GM12865 (cell line): ENCODE measurements around the gene DYNC2I2.
A peak's percentile ranks its signal among the peaks of the same experiment; 100 is the strongest.

ENCODE experiments used
- DNase-seq: peaks from one replicate; pipeline ENCODE4 v3.0.0; 2010; ENCODE audit warnings: low read depth
- H3K4me3 ChIP-seq: 2 replicates; pipeline ENCODE4 v1.5.1; 2011; ENCODE audit warnings: mild to moderate bottlenecking, low read depth, low read length, control low read depth
- CTCF ChIP-seq: IDR thresholded peaks from 2 replicates; pipeline ENCODE4 v1.5.1; 2011; ENCODE audit warnings: low read length, control low read depth, low read depth, inconsistent platforms; ENCODE audit not compliant: insufficient read depth; ENCODE audit errors: missing control alignments

The DYNC2I2 gene

GRCh38 chr9:128689820-128690683 is 33.4 kb upstream of the DYNC2I2 start:
- TF ChIP-seq CTCF: no peak
- peak overlapping the region; percentile 93 for H3K4me3 ChIP-seq
- DNase-seq: peak; percentile 68

- no peak for DNase-seq
- no peak for TF ChIP-seq CTCF
- H3K4me3 ChIP-seq: peak overlapping the region; percentile 54
These were observed 32.7 kb upstream of the DYNC2I2 start for GRCh38 chr9:128689293-128689774.

GRCh38 chr9:128688501-128689292 is 32.0 kb upstream of the DYNC2I2 start, which contains the start of gene SET:
Gene SET, plus strand, starts transcription at chr9:128689222. Its CDS starts 361 bp downstream, at chr9:128689583.
- H3K4me3 ChIP-seq: peak within 1 kb of the TSS; percentile 93
- no peak for TF ChIP-seq CTCF
- peak; percentile 98 for DNase-seq

- no peak overlapping the region for H3K4me3 ChIP-seq
- no peak for DNase-seq
- TF ChIP-seq CTCF: no peak
These were observed 30.8 kb upstream of the DYNC2I2 start for GRCh38 chr9:128687453-128687852.

- peak; percentile 48 for DNase-seq
- H3K4me3 ChIP-seq: peak overlapping the region; percentile 87
- TF ChIP-seq CTCF: no peak
These were observed 29.2 kb upstream of the DYNC2I2 start for GRCh38 chr9:128685636-128686489.
